Hepatocyte (in vitro differentiated cells): Measurements from ENCODE around the gene SPO11.

Experiments used
- EZH2 ChIP-seq: fragments of 200-600 bp; sonication (generic); IDR thresholded peaks from 2 replicates; pipeline ENCODE4 v1.6.1; 2016; ENCODE audit warnings: antibody characterized with exemption, mild to moderate bottlenecking, borderline replicate concordance
- EZH2phosphoT487 ChIP-seq: fragments of 200-600 bp; sonication (generic); IDR thresholded peaks from one replicate; pipeline ENCODE4 v1.6.1; 2018; ENCODE audit warnings: antibody characterized with exemption, mild to moderate bottlenecking, low read depth, moderate library complexity; ENCODE audit not compliant: unreplicated experiment, severe bottlenecking
- TF ChIP-seq, protein P1 (sequence below): fragments of 200-600 bp; sonication (generic); IDR thresholded peaks from 2 replicates; pipeline ENCODE4 v1.5.1; 2016; ENCODE audit warnings: antibody characterized with exemption, mild to moderate bottlenecking; ENCODE audit not compliant: poor library complexity

- TF ChIP-seq EZH2, result no peak
- TF ChIP-seq EZH2phosphoT487, result no peak
- TF ChIP-seq, protein P1, sequence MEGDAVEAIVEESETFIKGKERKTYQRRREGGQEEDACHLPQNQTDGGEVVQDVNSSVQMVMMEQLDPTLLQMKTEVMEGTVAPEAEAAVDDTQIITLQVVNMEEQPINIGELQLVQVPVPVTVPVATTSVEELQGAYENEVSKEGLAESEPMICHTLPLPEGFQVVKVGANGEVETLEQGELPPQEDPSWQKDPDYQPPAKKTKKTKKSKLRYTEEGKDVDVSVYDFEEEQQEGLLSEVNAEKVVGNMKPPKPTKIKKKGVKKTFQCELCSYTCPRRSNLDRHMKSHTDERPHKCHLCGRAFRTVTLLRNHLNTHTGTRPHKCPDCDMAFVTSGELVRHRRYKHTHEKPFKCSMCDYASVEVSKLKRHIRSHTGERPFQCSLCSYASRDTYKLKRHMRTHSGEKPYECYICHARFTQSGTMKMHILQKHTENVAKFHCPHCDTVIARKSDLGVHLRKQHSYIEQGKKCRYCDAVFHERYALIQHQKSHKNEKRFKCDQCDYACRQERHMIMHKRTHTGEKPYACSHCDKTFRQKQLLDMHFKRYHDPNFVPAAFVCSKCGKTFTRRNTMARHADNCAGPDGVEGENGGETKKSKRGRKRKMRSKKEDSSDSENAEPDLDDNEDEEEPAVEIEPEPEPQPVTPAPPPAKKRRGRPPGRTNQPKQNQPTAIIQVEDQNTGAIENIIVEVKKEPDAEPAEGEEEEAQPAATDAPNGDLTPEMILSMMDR, result no peak
These were observed 45.5 kb downstream of the SPO11 start for GRCh38 chr20:57374931-57375651.
